HEK293 (cell line): ENCODE data around the gene DIS3L.

Source experiments
- KLF1 ChIP-seq: fragments of 450-650 bp; formaldehyde crosslinking; IDR thresholded peaks from 2 replicates; pipeline ENCODE4 v1.5.1; 2016; ENCODE audit warnings: missing biosample characterization, missing genetic modification characterization
- YY1 ChIP-seq: fragments of 450-650 bp; formaldehyde crosslinking; IDR thresholded peaks from 2 replicates; pipeline ENCODE4 v1.5.1; 2018; ENCODE audit warnings: missing biosample characterization, missing genetic modification characterization
- ZBTB21 ChIP-seq: fragments of 450-650 bp; formaldehyde crosslinking; IDR thresholded peaks from 2 replicates; pipeline ENCODE4 v1.5.1; 2017; ENCODE audit warnings: missing biosample characterization, missing genetic modification characterization
- ZNF24 ChIP-seq: fragments of 450-650 bp; formaldehyde crosslinking; IDR thresholded peaks from 2 replicates; pipeline ENCODE4 v1.5.1; 2016; ENCODE audit warnings: missing biosample characterization, missing genetic modification characterization
- TF ChIP-seq, protein P1 (sequence below): fragments of 450-650 bp; formaldehyde crosslinking; IDR thresholded peaks from 2 replicates; pipeline ENCODE4 v1.5.1; 2016; ENCODE audit warnings: missing biosample characterization, missing genetic modification characterization
- TF ChIP-seq, protein P2 (sequence below): fragments of 450-650 bp; formaldehyde crosslinking; IDR thresholded peaks from 2 replicates; pipeline ENCODE4 v1.5.1; 2016; ENCODE audit warnings: missing biosample characterization, missing genetic modification characterization
- TF ChIP-seq, protein P3 (sequence below): fragments of 450-650 bp; formaldehyde crosslinking; IDR thresholded peaks from 2 replicates; pipeline ENCODE4 v1.5.1; 2016; ENCODE audit warnings: missing biosample characterization, missing genetic modification characterization

DNA sequence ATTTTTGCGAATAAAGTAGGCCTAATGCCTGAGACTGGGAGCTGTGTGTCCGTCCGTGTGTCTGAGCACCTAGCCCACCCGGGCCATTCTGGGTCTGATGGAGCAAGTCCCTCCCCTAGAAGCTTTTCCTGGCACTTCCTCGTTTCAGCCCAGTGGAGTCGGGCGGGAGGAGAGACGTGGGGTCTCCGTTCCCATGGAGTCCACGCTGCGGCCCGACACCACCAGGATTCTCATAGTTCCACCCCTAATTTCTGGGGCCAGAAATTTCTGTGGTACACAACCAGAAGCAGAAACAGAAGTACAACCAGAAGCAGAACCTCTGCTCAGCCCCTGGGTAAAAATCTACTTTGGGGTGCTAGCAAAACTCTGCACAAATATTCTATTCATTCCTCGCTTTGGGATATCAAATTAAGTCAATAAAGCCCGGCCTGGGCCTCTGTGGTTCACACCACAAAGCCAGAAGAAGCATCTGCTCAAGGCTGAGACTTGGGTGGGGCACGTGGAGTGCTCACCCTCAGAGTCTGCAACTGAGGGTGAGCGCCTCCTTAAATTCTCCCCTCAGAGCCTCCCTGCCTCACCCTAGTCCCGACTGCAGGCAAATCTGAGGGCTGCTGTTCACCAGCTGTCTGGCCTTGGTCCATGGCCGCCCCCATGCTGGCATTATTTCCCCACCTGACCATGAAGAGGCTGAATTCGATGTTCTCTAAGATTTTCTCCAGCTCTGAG is 38.3 kb upstream of the DIS3L start:
- TF ChIP-seq, protein P1, sequence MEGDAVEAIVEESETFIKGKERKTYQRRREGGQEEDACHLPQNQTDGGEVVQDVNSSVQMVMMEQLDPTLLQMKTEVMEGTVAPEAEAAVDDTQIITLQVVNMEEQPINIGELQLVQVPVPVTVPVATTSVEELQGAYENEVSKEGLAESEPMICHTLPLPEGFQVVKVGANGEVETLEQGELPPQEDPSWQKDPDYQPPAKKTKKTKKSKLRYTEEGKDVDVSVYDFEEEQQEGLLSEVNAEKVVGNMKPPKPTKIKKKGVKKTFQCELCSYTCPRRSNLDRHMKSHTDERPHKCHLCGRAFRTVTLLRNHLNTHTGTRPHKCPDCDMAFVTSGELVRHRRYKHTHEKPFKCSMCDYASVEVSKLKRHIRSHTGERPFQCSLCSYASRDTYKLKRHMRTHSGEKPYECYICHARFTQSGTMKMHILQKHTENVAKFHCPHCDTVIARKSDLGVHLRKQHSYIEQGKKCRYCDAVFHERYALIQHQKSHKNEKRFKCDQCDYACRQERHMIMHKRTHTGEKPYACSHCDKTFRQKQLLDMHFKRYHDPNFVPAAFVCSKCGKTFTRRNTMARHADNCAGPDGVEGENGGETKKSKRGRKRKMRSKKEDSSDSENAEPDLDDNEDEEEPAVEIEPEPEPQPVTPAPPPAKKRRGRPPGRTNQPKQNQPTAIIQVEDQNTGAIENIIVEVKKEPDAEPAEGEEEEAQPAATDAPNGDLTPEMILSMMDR = no peak
- TF ChIP-seq, protein P2, sequence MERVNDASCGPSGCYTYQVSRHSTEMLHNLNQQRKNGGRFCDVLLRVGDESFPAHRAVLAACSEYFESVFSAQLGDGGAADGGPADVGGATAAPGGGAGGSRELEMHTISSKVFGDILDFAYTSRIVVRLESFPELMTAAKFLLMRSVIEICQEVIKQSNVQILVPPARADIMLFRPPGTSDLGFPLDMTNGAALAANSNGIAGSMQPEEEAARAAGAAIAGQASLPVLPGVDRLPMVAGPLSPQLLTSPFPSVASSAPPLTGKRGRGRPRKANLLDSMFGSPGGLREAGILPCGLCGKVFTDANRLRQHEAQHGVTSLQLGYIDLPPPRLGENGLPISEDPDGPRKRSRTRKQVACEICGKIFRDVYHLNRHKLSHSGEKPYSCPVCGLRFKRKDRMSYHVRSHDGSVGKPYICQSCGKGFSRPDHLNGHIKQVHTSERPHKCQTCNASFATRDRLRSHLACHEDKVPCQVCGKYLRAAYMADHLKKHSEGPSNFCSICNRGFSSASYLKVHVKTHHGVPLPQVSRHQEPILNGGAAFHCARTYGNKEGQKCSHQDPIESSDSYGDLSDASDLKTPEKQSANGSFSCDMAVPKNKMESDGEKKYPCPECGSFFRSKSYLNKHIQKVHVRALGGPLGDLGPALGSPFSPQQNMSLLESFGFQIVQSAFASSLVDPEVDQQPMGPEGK (tag by site-specific recombination) = no peak
- TF ChIP-seq ZNF24 (tag by site-specific recombination) = no peak
- TF ChIP-seq, protein P3, sequence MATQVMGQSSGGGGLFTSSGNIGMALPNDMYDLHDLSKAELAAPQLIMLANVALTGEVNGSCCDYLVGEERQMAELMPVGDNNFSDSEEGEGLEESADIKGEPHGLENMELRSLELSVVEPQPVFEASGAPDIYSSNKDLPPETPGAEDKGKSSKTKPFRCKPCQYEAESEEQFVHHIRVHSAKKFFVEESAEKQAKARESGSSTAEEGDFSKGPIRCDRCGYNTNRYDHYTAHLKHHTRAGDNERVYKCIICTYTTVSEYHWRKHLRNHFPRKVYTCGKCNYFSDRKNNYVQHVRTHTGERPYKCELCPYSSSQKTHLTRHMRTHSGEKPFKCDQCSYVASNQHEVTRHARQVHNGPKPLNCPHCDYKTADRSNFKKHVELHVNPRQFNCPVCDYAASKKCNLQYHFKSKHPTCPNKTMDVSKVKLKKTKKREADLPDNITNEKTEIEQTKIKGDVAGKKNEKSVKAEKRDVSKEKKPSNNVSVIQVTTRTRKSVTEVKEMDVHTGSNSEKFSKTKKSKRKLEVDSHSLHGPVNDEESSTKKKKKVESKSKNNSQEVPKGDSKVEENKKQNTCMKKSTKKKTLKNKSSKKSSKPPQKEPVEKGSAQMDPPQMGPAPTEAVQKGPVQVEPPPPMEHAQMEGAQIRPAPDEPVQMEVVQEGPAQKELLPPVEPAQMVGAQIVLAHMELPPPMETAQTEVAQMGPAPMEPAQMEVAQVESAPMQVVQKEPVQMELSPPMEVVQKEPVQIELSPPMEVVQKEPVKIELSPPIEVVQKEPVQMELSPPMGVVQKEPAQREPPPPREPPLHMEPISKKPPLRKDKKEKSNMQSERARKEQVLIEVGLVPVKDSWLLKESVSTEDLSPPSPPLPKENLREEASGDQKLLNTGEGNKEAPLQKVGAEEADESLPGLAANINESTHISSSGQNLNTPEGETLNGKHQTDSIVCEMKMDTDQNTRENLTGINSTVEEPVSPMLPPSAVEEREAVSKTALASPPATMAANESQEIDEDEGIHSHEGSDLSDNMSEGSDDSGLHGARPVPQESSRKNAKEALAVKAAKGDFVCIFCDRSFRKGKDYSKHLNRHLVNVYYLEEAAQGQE (tag by site-specific recombination) = no peak
- TF ChIP-seq ZBTB21 (tag by site-specific recombination) = no peak
- TF ChIP-seq YY1 (tag by site-specific recombination) = no peak
- no peak for TF ChIP-seq KLF1 (tag by site-specific recombination)
